HG02885 (cell line): ENCODE results near the gene RXYLT1.
A peak's percentile ranks its signal among the peaks of the same experiment; 100 is the strongest.

Source experiments
- ATAC-seq: cut with Tn5 transposase; IDR thresholded peaks from one replicate; pipeline ENCODE4 v1.9.1; 2021; ENCODE audit warnings: mild to moderate bottlenecking; ENCODE audit not compliant: unreplicated experiment, poor library complexity

Gene RXYLT1

DNA sequence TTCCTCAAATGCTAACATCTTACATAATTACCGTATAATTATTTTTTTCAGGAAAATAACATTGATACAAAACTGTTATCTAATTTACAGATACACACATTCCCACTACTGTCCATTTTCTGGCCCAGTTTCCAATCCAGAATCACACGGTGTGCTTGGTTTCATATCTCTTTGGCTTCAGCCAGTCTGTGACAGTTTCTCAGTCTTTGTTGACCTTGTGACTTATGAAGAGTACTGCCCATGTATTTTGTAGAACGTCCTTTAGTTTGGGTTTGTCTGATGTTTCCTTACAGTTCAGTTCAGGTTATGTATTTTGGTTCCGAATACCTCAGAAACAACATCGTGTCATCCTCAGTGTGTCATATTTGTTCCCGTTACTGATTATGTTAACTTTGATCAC lies 16.2 kb downstream of the RXYLT1 start:
- ATAC-seq = no peak

- ATAC-seq = peak; percentile 56
Measured at GRCh38 chr12:63802012-63802608, 22.4 kb downstream of the RXYLT1 start.

DNA sequence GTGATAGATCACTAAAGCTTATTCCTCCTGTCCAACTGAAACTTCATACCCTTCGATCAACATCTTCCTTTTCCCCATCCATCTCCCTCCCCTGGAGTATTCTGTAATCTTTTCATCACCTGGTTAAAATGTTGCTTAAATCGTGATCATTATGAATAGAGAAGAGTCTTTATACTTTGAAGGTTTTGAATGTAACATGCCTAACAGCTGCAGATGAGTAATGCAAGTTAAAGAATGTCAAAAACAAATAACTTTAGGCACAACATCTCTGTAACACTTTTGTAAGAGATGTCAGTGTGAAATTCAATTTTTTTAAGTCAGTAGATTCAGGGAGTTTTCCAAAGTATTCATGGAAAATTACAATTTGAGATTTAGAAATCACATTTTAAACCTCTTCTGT lies 25.0 kb downstream of the RXYLT1 start:
- ATAC-seq = no peak

DNA sequence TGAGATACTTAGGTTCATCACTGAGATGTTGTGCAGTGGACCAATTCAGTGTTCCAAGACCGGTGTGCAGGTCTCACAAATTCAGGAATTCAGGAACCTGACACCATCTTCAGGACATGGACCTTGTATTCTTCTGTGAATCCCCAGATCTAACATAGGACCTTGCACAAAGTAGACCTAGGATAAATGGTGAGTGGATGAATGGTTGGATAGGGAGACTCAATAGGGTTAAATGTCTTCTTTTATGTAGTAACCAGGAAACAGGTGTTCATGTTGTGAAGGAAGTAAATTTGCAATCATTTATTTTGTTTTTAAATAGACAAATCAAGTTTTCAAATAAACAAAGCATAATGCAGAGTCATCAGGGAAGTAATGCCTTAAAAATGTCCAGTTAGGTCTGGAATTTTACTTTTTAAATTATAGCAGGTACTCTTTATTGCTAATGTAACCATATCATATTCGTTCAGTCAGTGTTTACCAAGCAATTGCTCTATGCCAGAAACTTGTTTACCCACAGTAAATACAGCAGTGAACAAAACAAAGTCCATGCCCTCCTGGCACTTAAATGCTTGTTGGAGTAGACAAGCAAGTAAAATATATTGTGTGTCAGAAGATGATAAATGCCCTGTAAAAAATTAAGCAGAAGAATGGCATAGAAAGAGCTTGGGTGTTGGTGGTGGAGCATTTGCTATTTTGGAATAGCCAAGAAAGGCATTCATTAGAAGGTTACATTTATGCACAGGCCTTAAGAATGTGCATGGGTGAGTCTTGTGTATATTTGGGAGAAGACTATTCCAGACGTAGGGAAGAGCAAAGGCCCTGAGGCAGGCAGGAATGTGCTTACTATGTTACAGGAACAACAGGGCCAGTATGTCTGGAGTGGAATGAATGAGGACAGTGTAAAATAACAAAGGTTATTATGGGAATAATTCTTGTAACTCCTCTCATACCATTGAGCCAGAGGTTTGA lies 26.3 kb downstream of the RXYLT1 start:
- no peak for ATAC-seq

- no peak for ATAC-seq
Measured at GRCh38 chr12:63808631-63809030, 28.9 kb downstream of the RXYLT1 start.

DNA sequence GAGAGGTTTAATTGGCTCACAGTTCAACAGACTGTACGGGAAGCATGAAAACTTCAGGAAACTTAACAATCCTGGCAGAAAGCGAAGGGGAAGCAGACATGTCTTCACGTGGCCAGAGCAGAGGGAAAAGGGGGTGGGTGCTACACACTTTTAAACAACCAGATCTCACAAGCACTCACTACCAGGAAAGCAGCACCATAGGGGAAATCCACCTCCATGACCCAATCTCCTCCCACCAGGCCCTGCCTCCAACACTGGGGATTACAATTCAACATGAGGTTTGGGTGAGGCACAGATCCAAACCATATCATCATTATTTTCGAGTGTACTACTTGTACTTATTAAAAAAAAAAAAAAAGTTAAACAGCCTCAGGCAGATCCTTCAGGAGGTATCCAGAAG lies 29.9 kb downstream of the RXYLT1 start:
- no peak for ATAC-seq

DNA sequence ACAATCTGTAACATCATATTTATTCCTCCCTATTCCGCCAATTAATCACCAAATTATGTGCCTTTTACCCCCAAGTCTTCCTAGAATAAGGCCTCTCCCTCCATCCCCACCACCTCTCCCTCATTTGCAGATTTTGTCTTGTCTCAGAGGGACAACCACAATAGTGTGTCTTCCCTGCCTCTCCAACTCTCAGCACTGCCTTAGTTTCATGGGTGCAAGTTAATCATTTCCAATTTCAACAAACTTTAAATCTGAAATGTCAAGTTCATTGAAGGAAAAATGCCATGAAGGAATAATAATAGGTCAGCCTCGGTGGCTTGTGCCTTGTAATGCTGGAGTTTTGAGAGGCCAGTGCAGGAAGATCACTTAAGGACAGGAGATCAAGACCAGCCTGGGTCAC lies 31.6 kb downstream of the RXYLT1 start:
- ATAC-seq = no peak

DNA sequence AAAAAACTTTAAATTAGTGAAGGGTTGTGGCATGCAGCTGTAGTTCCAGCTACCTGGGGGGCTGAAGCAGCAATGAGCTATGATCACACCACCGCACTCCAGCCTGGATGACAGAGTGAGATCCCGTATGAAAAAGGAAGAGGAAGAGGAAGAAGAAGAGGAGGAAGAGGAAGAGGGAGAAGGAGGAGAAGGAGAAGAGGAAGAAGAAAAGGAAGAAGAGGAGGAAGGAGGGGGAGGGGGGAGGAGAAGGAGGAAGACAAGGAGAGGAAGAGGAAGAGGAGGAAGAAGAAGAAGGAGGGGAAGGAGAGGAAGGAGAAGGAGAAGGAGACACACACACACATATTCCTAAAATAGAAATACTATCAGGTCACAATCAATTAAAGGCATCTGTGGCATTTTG lies 32.0 kb downstream of the RXYLT1 start:
- ATAC-seq = no peak

DNA sequence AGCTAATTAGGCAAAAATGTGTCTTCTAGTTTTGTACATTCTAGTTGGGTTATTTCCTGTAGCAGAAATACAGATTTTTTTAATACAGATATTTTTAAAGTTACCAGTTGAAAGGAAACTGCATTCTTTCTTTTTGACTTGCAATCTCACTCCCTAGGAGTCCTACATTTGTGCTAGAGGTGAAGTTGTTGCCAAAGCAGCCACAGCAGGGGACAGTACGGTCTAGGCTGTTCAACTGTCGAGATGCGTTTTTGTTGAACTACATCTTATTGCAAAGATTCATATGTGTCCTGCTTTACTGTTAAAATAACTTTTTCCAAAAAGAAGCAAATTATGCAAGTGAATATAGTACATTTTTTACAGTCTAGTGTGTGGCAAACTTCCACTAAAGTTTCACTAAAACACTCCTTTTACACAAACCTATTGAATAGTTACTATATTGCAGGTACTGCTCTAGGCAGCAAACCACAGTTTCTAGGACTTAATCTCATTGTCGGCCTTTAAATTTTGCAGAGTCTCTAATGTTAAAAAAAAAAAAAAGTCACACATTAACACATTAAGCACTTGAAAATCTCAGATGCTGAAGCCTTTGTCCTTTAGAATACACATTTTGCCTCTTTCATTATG lies 34.5 kb downstream of the RXYLT1 start:
- ATAC-seq = peak; percentile 49

DNA sequence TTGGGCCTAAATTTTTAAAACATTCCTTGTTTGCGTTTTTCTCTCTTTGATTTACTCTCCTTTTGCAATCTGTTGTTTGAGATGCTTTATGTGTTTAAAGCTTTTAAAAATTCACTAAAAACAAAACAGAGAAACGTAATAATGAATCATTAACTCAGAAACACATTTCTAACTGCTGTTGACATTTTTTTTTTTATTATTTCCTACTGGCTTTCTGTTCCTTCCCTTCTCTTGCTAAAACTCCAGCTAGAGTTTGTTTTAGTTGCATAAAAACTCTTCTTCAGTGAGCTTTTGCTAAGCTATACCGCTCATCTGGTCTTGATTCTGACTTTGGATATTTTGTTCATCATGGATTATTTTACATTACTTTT lies 35.8 kb downstream of the RXYLT1 start:
- no peak for ATAC-seq

DNA sequence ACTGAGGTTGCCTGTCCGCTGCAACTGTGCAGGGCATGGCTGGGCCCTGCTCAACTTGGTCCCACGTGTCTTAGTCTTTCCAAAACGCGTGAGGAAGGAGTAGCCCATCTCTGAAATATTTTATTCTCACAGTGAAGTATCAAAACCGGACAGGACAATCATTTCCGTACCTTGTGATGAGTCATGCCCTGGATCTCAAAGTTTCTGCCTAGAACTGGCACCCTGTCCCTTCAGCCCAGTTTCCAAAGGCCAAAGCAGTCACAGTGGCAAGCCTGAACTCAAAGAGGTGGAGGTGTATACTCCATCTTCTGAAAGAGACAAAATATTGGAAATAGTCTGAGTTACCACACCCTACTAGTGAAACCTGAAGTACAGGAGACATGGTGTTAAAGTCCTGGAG lies 36.3 kb downstream of the RXYLT1 start:
- no peak for ATAC-seq

- ATAC-seq = no peak
Measured at GRCh38 chr12:63820427-63820826, 40.7 kb downstream of the RXYLT1 start.

DNA sequence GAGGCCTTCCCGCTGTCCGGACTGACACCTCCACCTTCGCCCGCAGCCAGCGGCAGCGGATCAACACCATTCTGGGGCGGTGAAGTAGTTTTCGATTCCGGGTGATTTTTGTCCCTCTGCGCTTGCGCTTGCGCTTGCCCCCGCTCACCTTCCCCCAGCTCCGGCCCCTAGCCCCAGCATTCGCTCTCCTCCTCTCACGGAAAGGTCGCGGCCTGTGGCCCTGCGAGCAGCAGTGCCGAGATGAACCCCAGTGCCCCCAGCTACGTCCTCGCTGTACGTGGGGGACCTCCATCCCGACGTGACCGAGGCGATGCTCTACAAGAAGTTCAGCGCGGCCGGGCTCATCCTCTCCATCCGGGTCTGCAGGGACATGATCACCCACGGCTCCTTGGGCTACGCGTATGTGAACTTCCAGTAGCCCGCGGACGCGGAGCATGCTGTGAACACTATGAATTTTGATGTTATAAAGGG lies 42.1 kb downstream of the RXYLT1 start:
- no peak for ATAC-seq

DNA sequence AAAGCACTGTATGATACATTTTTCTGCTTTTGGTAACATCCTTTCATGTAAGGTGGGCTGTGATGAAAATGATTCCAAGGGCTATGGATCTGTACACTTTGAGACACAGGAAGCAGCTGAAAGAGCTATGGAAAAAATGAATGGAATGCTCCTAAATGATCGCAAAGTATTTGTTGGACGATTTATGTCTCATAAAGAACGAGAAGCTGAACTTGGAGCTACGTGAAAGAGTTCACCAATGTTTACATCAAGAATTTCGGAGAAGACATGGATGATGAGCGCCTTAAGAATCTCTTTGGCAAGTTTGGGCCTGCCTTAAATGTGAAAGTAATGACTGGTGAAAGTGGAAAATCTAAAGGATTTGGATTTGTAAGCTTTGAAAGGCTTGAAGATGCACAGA lies 42.6 kb downstream of the RXYLT1 start:
- no peak for ATAC-seq

GRCh38 chr12:63823040-63823439 lies 43.3 kb downstream of the RXYLT1 start:
- no peak for ATAC-seq

DNA sequence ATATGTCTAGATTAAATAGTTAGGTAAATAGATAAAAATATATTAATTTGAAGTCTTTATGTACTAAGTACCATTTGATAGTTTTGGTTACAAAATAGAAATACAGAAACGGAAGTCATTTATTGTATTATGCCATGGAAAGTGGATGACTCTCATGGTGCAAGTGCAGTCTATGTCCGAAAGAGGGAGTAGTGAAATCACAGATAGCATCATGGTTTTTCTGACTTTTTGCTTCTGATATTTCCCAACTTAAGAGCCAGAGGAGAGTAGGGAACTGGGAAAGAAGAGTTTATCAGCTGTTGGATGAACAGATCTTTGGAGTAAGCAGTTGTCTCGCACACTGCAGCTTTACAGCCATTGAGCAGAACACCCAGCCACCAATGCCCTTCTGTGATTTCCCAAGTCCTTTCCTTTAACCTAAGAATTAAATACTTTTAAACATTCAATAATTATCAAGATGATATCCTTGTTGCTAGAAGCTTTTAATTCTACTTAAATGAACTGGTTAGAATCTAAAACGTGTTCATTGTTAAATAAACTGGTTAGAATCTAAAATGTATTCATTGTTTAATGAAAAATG lies 46.4 kb downstream of the RXYLT1 start:
- ATAC-seq = peak; percentile 90

DNA sequence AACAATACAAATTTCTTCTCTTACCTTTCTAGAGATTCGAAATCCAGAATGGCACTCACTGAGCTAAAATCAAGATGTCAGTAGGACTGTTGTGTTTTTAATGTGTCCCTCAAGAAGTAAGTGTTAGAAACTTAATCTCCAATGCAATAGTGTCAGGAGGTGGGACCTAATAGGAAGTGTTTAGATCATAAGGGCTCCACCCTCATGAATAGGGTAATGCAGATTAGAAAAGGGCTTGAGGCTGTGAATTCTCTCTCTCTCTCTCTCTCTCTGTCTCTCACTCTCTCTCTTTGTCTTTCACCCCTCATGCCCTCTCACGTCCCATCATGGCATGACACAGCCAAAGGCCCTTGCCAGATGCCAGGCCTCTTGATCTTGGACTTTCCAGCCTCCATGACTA lies 49.2 kb downstream of the RXYLT1 start:
- ATAC-seq = no peak

GRCh38 chr12:63836046-63836445 lies 56.3 kb downstream of the RXYLT1 start:
- ATAC-seq = no peak

DNA sequence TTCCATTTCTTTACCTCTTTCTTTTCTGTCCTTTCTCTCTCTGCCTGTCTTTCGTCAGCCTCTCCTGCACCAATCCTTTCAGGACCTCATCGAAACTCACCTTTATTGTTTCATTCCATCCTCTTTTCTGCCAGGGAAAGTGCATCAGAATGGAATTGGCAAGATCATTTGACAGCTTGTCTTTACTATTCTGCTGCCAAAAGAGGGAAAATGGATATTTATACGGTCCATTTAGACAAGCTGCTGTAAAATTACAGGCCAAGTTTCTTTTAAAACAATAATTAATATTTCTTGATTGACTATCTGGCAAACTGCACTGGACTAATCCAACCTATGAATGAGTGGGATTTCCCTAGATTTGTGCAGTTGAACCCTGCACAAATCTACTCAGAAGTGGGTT lies 57.2 kb downstream of the RXYLT1 start:
- ATAC-seq = no peak

DNA sequence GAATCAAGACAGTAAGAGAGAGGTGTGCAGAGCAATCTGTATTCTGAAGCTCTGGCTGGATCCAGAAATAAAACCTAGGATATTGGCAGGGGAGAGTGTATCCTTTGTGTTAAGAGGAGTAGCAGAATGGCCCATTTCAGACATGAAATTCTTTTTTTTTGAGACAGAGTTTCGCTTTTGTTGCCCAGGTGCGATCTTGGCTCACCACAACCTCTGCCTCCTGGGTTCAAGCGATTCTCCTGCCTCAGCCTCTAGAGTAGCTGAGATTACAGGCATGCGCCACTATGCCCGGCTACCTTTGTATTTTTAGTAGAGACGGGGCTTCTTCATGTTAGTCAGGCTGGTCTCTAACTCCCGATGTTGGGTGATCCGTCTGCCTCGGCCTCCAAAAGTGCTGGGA lies 58.7 kb downstream of the RXYLT1 start:
- no peak for ATAC-seq

DNA sequence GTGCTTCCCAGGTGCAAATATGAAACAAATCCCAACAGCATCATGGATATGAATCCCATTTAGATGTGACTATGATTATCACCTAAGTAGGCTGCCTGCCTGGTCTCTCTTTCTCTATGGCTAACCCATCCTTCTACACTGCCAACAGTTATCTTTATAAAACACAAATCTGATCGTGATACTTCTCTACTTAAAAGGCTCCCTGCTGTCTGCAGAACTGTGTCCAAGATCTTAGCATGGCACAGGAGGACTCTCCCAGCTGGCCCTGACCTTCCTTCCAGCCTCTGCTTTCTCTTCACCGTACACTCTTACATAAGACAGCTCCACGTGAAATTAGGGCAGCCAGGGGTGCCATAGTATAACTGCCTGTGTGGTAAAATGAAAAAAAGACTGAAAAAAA lies 61.3 kb downstream of the RXYLT1 start:
- ATAC-seq = no peak
